Activated CD4-positive, alpha-beta T cell treated with anti-CD3 and anti-CD28 coated beads, Interleukin-2, amount 10 ng/mL, durations not matched to agents 7 days and 5 days (primary cell): ENCODE measurements around the gene QPRT. TPM values are rescaled to one million over a fixed set of nuclear protein-coding genes. Genes with fewer than 3 reads are reported as not detected.
"Not testable (repeated sequence)": the region's sequence is repeated elsewhere in the genome, so short reads cannot be mapped to it uniquely, and the experiment has no call there.

Experiments
- CTCF ChIA-PET: fragments of 350-600 bp; sonication (Branson Sonifier 250); formaldehyde crosslinking; loops from one replicate; lab custom pipeline; 2021; ENCODE audit warnings: antibody characterized with exemption; lab: Charles Lee
- POLR2A ChIA-PET: fragments of 350-600 bp; sonication (Branson Sonifier 250); formaldehyde crosslinking; loops from one replicate; lab custom pipeline; 2021; ENCODE audit warnings: antibody characterized with exemption; lab: Charles Lee
- DNase-seq: peaks from one replicate; pipeline ENCODE4 v3.0.0-alpha.2; 2020
- H3K27ac Mint-ChIP-seq: one replicate; pipeline ENCODE4 v1.8.0; 2021; ENCODE audit warnings: mild to moderate bottlenecking, moderate library complexity, mixed read lengths
- H3K27me3 Mint-ChIP-seq: one replicate; pipeline ENCODE4 v1.8.0; 2021; ENCODE audit warnings: mixed read lengths
- H3K36me3 Mint-ChIP-seq: one replicate; pipeline ENCODE4 v1.8.0; 2021; ENCODE audit warnings: low read depth, mixed read lengths
- H3K4me1 Mint-ChIP-seq: one replicate; pipeline ENCODE4 v1.8.0; 2021; ENCODE audit warnings: mixed read lengths
- H3K4me3 Mint-ChIP-seq: one replicate; pipeline ENCODE4 v1.8.0; 2021; ENCODE audit warnings: mild to moderate bottlenecking, moderate library complexity, mixed read lengths
- H3K9me3 Mint-ChIP-seq: one replicate; pipeline ENCODE4 v1.8.0; 2021; ENCODE audit warnings: mixed read lengths
- total RNA-seq, 2 experiments: library from RNA; stranded (reverse); gene quantifications; one replicate each; pipeline ENCODE4 v1.2.3, GENCODE V29; 2021

QPRT gene
- total RNA-seq, 2 experiments from 2014 or later: 3.9 to 4.8 TPM

DNA sequence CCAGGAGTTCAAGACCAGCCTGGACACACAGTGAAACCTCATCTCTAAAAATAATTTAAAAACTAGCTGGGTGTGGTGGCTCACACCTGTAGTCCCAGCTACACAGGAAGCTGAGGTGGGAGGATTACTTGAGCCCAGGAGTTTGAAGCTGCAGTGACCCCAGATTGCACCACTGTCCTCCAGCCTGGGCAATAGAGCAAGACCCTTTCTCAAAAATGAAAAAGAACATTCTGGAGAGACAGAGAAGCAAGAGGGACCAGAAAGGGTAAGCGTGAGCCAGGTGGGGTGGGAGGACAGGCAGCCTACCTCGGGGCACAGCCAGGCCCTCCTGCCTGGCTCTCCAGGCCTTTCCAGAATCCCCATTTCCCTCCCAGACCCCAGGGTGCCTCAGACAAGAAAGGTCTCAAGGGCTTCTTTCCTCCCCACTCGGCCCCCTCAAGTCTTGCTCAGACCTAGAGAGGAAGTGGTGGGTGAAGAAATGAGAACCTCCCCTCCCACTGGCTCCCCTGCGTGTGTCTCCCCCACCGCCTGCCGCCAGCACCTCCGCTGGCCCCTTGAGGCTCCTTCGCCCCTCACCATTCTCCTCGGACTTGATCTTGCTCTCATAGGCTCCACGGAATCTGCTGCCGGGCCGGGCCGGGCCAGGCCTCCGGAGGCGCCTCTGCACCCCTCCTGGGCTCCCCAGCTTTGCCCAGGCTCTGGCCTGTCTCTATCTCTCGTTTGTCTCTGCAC, 66.3 kb downstream of the QPRT start:
- H3K27me3 Mint-ChIP-seq: no peaks in the 10 kb centered on the region

DNA sequence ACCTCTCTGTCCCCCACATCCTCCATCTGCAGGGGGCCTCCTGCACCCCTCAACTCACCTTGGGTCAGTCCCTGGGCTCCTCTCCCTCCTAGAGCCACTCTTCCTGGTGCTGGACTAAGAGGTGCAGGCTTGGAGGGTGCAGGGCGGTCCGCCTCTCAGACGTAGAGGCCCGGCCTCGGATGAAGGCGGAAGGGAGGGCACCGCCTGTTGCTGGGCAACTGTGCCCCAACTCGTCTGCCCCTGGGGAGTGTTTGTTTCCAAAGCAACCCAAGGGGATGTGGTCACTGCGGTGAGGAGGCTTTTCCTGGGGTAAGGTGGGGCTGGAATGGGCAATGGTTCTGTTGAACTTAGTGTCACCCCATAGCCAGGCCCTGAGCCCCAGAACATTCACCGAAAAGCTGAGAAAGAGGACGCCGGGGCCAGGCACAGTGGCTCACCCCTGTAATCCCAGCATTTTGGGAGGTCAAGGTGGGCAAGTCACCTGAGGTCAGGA, 66.9 kb downstream of the QPRT start, which contains the start of gene C16orf54:
Gene C16orf54 (minus strand): TSS at position 138 of the 493 bp plus-strand sequence. CDS start 1,039 bp downstream, outside the sequence.
- peak; percentile 99 for DNase-seq
- peak within 1 kb of the TSS; percentile 96 for H3K27ac Mint-ChIP-seq
- ChIA-PET CTCF (interaction anchor here (1.1 to 1.2 kb wide), 2 partner anchors 9 to 39 kb away, joined by 4 to 5 read pairs; no protein-coding TSS in a partner anchor), POLR2A (no interaction called here)
- H3K4me3 Mint-ChIP-seq: peak within 1 kb of the TSS; percentile 99
- H3K36me3 Mint-ChIP-seq: peaks cover 59% of the 10 kb centered on the region
- peaks cover 69% of the 10 kb centered on the region for H3K4me1 Mint-ChIP-seq
- H3K9me3 Mint-ChIP-seq: no peaks in the 10 kb centered on the region
- H3K27me3 Mint-ChIP-seq: no peaks in the 10 kb centered on the region

More for the DNA sequence above, 66.3 kb downstream of the QPRT start:
- H3K27ac Mint-ChIP-seq: peak overlapping the region; percentile 96
- ChIA-PET POLR2A (no interaction called here), CTCF (interaction anchor here (1.2 to 1.6 kb wide), 3 partner anchors 10 to 45 kb away, joined by 3 to 6 read pairs (median 4); partner anchors contain the start of gene KIF22)
- peaks cover 65% of the 10 kb centered on the region for H3K36me3 Mint-ChIP-seq
- peak; percentile 58 for DNase-seq
- peak overlapping the region; percentile 99 for H3K4me3 Mint-ChIP-seq
- peaks cover 75% of the 10 kb centered on the region for H3K4me1 Mint-ChIP-seq
- no peaks in the 10 kb centered on the region for H3K9me3 Mint-ChIP-seq

- POLR2A ChIA-PET, H3K27me3 Mint-ChIP-seq, DNase-seq, H3K9me3 Mint-ChIP-seq: not testable (repeated sequence)
- peaks cover 53% of the 10 kb centered on the region for H3K36me3 Mint-ChIP-seq
- peaks cover 65% of the 10 kb centered on the region for H3K4me1 Mint-ChIP-seq
- peak overlapping the region; percentile 99 for H3K4me3 Mint-ChIP-seq
- H3K27ac Mint-ChIP-seq: peak overlapping the region; percentile 96
- CTCF ChIA-PET: interaction anchor here (1.1 to 1.2 kb wide), 2 partner anchors 9 to 38 kb away, joined by 4 to 5 read pairs; no protein-coding TSS in a partner anchor
These were observed 67.5 kb downstream of the QPRT start for GRCh38 chr16:29746518-29746917.

Other genes starting within 250 kb of the QPRT start
- 10 to 100 TPM; 11.0 to 21.2 TPM for gene BOLA2, start 224.8 kb upstream of the QPRT start, total RNA-seq
- gene SLX1B, start 224.6 kb upstream of the QPRT start, total RNA-seq: 100 to 1,000 TPM in 1 of 2 experiments, 10 to 100 TPM in 1; 76.1 to 100 TPM
- 1 to 10 TPM; 2.2 to 2.9 TPM for gene SULT1A4, start 219.3 kb upstream of the QPRT start, total RNA-seq
- 10 to 100 TPM; 52.1 to 54.5 TPM for gene NPIPB12, start 172.8 kb upstream of the QPRT start, total RNA-seq
- 100 to 1,000 TPM; 351 to 357 TPM for gene SPN, start 15.9 kb upstream of the QPRT start, total RNA-seq
- 10 to 100 TPM; 88.3 to 92.3 TPM for gene C16orf54, start 66.8 kb downstream of the QPRT start, total RNA-seq
- gene ZG16, start 99.1 kb downstream of the QPRT start, total RNA-seq: not detected
- gene KIF22, start 111.6 kb downstream of the QPRT start, total RNA-seq: 100 to 1,000 TPM; 244 to 253 TPM
- gene MAZ, start 127.3 kb downstream of the QPRT start, total RNA-seq: 100 to 1,000 TPM; 528 to 590 TPM
- gene PRRT2, start 133.0 kb downstream of the QPRT start, total RNA-seq: 1 to 10 TPM in 1 of 2 experiments, under 1 TPM in 1; 0.98 to 1.3 TPM
- 10 to 100 TPM; 26.8 to 29.6 TPM for gene PAGR1, start 137.0 kb downstream of the QPRT start, total RNA-seq
- gene MVP, start 141.3 kb downstream of the QPRT start, total RNA-seq: 100 to 1,000 TPM; 177 to 187 TPM
- gene CDIPT, start 184.0 kb downstream of the QPRT start, total RNA-seq: 10 to 100 TPM; 62.5 to 82.1 TPM
- gene SEZ6L2, start 220.4 kb downstream of the QPRT start, total RNA-seq: not detected
- gene ASPHD1, start 221.3 kb downstream of the QPRT start, total RNA-seq: not detected
- 10 to 100 TPM; 28.4 to 36.1 TPM for gene KCTD13, start 247.0 kb downstream of the QPRT start, total RNA-seq